ENCODE data around the gene OBSL1. TPM values are rescaled to one million over a fixed set of nuclear protein-coding genes. Genes with fewer than 3 reads are reported as not detected.

The OBSL1 gene
- total RNA-seq, 2 donors from 2014 or later = 9.9 to 13.2 TPM

DNA sequence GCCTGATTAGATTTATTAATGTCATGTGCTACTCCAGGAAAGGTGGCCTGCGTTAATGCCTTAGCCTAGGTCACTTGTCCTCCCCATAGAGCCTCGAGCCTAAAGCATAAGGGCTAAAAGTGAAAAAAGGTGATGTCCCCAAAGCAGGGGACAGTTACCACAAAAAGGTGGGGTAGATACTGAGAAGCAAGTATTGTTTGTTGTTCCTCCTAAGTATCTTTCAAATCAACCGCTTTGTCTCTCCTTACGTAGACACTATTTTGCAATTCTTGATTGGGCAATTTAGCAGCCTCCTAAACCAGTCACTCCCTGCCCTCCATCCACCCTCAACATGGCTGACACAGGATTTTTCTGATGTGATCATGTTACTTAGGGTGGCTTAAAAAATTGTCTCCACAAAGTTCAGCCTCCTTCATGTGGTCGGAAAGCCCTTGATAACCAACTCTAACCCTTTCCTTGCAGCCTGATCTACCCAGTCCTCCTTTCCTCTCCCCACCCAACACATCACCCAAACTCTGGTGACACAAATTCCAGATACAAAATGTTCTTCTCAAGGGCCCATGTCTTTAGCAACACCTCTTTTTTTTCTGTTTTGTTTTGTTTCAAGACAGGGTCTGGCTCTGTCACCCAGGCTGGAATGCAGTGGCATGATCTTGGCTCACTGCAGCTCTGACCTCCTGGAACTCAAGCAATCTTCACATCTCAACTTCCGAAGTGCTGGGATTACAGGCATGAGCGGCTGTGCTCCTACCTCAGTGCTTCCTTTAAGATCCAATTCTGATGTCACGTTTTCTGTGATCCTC is 7.7 kb upstream of the OBSL1 start:
- Histone ChIP-seq H3K4me3 (no peak overlapping the region), H3K4me1 (no peaks in the 10 kb centered on the region), H3K36me3 (no peaks in the 10 kb centered on the region), H3K27me3 (no peaks in the 10 kb centered on the region), H3K27ac (no peak overlapping the region), H3K9me3 (no peaks in the 10 kb centered on the region), H3K9ac (ENCODE audit: low read depth in 2 of 2, low read length in 2 of 2) (no peak overlapping the region)
- DNase-seq = no peak
- TF ChIP-seq, protein P1, sequence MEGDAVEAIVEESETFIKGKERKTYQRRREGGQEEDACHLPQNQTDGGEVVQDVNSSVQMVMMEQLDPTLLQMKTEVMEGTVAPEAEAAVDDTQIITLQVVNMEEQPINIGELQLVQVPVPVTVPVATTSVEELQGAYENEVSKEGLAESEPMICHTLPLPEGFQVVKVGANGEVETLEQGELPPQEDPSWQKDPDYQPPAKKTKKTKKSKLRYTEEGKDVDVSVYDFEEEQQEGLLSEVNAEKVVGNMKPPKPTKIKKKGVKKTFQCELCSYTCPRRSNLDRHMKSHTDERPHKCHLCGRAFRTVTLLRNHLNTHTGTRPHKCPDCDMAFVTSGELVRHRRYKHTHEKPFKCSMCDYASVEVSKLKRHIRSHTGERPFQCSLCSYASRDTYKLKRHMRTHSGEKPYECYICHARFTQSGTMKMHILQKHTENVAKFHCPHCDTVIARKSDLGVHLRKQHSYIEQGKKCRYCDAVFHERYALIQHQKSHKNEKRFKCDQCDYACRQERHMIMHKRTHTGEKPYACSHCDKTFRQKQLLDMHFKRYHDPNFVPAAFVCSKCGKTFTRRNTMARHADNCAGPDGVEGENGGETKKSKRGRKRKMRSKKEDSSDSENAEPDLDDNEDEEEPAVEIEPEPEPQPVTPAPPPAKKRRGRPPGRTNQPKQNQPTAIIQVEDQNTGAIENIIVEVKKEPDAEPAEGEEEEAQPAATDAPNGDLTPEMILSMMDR (IDR thresholded peaks at IDR 0.05) = no peak
- intact Hi-C loops (cut with DNase I) = no loop called here

DNA sequence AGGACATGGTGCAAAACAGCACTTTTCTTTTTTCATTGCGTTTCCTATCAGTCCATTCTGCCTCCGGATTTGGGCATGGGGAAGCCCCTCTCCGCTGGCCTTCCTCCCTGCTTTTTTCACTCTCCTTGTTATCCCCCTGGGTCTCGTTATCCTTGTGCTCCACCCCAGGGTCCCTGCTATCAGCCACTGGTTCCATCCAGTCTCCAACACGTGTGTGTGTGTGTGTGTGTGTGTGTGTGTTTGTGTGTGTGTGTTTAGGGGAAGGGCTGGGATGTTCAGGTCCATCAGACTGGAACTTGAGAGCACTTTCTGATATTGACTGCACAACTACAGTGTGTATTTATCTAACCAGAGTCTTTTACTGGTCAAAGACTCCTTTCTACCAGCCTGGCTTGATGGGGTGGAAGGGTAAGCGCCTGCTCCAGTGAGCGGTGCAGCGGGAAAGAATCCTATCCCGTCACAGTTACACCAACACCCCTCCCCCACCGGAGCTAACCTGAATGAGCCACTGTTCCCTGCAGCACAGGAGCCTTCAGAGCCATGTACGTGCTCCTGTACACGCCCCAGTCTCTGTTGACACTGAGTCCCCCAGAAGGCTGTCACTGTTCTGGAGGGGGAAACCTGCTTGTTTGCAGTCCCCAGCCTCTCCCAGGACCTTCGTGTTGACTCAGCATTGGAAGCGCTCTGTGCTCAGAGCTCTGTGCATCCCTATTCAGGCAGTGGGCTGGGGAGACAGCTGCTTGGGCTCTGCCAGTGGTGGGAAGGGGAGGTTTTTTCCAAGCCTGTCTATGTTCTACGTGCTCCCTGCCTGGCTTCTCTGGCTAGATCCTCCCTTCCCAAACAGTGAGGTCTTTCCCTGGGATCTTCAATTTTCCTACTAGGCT is 5.4 kb upstream of the OBSL1 start:
- intact Hi-C loops (cut with DNase I) = no loop called here

DNA sequence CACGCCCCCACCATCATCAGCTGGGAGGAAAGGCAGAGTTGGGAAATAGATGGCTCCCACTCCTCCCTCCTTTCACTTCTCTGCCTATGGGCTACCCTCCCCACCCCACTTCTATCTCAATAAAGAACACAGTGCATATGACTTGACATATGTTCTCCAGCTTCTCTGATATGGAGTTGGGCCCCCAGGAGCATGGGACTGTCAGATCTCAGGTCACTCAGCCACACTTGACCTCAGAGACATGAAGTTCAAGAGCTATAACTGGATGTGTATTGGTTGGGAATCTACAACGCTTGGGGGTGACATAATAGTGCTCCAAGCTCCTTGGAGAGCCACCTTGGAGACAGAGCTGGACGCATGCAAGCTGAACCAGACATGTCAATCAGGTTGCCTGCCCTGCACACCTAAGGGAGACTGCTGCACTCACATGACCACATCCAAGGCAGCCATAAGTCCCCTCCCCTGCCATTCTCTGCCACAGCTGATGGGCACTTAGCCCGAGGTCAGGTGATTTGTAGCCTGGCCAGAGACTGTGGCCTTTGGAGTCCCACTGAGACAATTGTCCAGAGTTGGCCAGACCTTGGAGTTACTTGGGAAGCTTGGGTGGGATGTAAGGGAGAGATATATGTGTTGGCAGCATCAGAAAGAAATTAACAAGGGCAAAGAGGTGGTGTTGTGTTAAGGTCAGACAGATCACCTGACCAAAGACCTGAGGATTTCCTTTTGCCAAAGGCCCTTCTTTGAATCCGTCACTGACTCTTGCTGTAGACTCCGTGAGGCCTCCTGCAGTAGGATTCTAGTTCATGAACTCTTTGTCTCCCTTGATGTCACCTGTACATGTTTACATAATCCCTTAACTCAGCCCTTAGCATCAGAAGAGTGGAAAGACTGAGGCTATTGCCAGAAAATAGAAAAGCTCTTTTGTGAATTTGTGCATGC is 4.5 kb upstream of the OBSL1 start:
- H3K9ac ChIP-seq (ENCODE audit: low read depth in 2 of 2, low read length in 2 of 2) = no peak overlapping the region
- H3K9me3 ChIP-seq = no peaks in the 10 kb centered on the region
- DNase-seq = no peak
- H3K4me3 ChIP-seq = no peak overlapping the region
- H3K4me1 ChIP-seq = no peaks in the 10 kb centered on the region
- TF ChIP-seq, protein P1 (IDR thresholded peaks at IDR 0.05) = no peak
- H3K27me3 ChIP-seq = peaks cover 8% of the 10 kb centered on the region
- intact Hi-C loops (cut with DNase I) = no loop called here
- H3K36me3 ChIP-seq = no peaks in the 10 kb centered on the region
- no peak overlapping the region for H3K27ac ChIP-seq

More for the DNA sequence above, 5.4 kb upstream of the OBSL1 start:
- TF ChIP-seq, protein P1 (IDR thresholded peaks at IDR 0.05) = no peak
- no peak overlapping the region for H3K27ac ChIP-seq
- no peaks in the 10 kb centered on the region for H3K4me1 ChIP-seq
- H3K9me3 ChIP-seq = no peaks in the 10 kb centered on the region
- H3K9ac ChIP-seq (ENCODE audit: low read depth in 2 of 2, low read length in 2 of 2) = no peak overlapping the region
- DNase-seq = no peak
- H3K36me3 ChIP-seq = no peaks in the 10 kb centered on the region
- H3K27me3 ChIP-seq = no peaks in the 10 kb centered on the region
- no peak overlapping the region for H3K4me3 ChIP-seq

DNA sequence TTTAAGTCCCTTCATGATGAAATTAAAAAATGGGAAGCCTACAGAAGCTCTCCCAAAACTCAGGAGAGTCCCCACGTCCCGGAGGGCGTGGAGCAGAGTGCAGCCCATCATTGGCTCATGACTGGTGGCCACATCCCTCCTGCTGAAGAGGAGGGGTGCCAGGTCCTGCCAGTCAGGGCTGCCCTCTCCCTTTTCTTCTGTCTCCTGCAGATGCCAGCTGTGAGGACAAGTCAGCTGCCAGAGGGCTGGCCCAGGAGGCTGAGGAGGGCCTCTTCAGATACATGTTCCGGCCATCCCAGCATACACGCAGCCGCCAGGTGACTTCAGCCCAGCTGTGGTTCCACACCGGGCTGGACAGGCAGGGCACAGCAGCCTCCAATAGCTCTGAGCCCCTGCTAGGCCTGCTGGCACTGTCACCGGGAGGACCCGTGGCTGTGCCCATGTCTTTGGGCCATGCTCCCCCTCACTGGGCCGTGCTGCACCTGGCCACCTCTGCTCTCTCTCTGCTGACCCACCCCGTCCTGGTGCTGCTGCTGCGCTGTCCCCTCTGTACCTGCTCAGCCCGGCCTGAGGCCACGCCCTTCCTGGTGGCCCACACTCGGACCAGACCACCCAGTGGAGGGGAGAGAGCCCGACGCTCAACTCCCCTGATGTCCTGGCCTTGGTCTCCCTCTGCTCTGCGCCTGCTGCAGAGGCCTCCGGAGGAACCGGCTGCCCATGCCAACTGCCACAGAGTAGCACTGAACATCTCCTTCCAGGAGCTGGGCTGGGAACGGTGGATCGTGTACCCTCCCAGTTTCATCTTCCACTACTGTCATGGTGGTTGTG is 3.4 kb upstream of the OBSL1 start:
- Histone ChIP-seq H3K4me3 (no peak overlapping the region), H3K27me3 (peaks cover 8% of the 10 kb centered on the region), H3K9ac (ENCODE audit: low read depth in 2 of 2, low read length in 2 of 2) (no peak overlapping the region), H3K36me3 (no peaks in the 10 kb centered on the region), H3K27ac (no peak overlapping the region), H3K9me3 (no peaks in the 10 kb centered on the region), H3K4me1 (no peaks in the 10 kb centered on the region)
- DNase-seq = no peak
- intact Hi-C loops (cut with DNase I) = no loop called here
- TF ChIP-seq, protein P1 (IDR thresholded peaks at IDR 0.05) = no peak

All from colonic mucosa (tissue), 4 donors.